HUES64 (cell line): ENCODE measurements around the gene NSG1.

Experiments used
- H3K27ac ChIP-seq: 2 replicates; pipeline ENCODE4 v1.7.0; 2013; ENCODE audit warnings: low read depth, low read length, inconsistent platforms
- H3K27me3 ChIP-seq: 2 replicates; pipeline ENCODE4 v1.6.1; 2013; ENCODE audit warnings: mild to moderate bottlenecking, low read length; ENCODE audit not compliant: insufficient read depth
- H3K36me3 ChIP-seq: 2 replicates; pipeline ENCODE4 v1.6.1; 2013; ENCODE audit warnings: mild to moderate bottlenecking, low read length; ENCODE audit not compliant: insufficient read depth
- H3K4me1 ChIP-seq: 2 replicates; pipeline ENCODE4 v1.6.1; 2013; ENCODE audit warnings: mild to moderate bottlenecking, low read length, moderate library complexity; ENCODE audit not compliant: insufficient read depth
- H3K4me3 ChIP-seq: 2 replicates; pipeline ENCODE4 v1.5.1; 2013; ENCODE audit warnings: mild to moderate bottlenecking, low read length, moderate library complexity
- H3K9ac ChIP-seq: 2 replicates; pipeline ENCODE4 v1.6.1; 2013; ENCODE audit warnings: mild to moderate bottlenecking, low read depth, low read length
- H3K9me3 ChIP-seq: 2 replicates; pipeline ENCODE4 v1.6.1; 2013; ENCODE audit warnings: low read depth, low read length; ENCODE audit not compliant: insufficient read depth
- WGBS: fragments of 150-250, 120-280 bp; methylation state at CpG from one replicate; pipeline ENCODE4 v1.1.7; 2013; ENCODE audit warnings: missing lambda C conversion rate; 5-methylcytosine and 5-hydroxymethylcytosine counted together

The NSG1 gene

DNA sequence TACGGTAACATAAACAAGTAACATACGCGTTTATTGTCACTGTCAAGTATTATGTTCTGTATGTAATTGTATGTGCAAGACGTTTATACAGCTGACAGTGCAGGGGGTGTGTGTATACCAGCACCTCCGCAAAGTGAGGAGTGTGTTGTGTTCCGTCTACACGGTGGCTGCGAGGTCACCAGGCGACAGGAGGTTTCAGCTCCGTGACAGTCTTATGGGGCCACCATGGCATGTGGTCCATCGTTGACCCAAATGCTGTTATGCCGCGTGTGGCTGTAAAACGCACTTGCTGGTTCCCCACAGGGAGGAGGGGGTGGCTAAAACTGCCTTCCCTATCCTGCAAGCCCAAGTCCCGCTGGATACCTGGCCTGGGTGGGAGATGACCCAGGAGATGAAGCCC lies 25.0 kb downstream of the NSG1 start:
- Histone ChIP-seq H3K36me3 (no peaks in the 10 kb centered on the region), H3K9ac (no peak overlapping the region), H3K4me1 (no peaks in the 10 kb centered on the region), H3K27ac (no peak overlapping the region), H3K27me3 (no peaks in the 10 kb centered on the region), H3K9me3 (no peaks in the 10 kb centered on the region), H3K4me3 (no peak overlapping the region)
- 96% methylated on average over 14 of the region's 15 CpGs for WGBS

DNA sequence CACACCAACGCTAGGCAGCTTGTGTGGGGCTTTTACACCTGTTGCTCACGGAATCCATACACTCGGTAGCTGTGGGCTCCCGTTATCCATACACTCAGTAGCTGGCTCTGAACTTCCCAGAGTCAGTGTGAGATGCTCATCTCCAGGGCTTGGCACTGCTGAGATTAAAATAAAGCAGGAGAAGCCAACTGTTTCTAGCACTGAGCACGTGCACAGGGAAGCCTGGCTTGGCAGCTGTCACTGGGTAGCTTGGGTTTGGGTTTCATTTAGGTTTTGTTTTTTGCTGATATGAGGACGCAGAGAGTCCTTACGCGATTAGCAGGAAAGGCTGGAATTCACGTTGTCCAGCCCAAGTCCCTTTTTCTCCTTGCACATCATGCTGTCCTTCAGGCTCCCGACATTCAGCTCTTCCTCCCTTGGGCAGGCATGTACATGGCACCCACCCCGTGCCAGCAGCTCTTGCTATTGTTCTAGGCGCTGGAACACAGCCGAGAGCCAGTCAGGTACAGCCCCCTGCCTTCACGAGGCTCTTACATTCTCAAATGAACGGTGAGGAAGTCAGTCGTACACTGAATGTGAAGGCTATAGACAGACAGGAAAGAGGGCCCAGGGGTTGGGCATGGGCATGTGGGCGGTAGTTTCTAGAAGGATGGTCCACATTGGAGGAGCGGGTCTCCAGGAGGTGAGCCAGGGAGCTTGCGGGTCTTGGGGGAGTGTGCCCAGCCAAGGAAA lies 25.9 kb downstream of the NSG1 start:
- no peaks in the 10 kb centered on the region for H3K4me1 ChIP-seq
- H3K9ac ChIP-seq: no peak overlapping the region
- no peak overlapping the region for H3K4me3 ChIP-seq
- H3K27me3 ChIP-seq: no peaks in the 10 kb centered on the region
- H3K27ac ChIP-seq: no peak overlapping the region
- H3K9me3 ChIP-seq: no peaks in the 10 kb centered on the region
- 0 out of 2 replicates have a peak, but pooled peaks cover 2% of the 10 kb centered on the region for H3K36me3 ChIP-seq
- WGBS: 92% methylated on average over 19 of the region's 19 CpGs

DNA sequence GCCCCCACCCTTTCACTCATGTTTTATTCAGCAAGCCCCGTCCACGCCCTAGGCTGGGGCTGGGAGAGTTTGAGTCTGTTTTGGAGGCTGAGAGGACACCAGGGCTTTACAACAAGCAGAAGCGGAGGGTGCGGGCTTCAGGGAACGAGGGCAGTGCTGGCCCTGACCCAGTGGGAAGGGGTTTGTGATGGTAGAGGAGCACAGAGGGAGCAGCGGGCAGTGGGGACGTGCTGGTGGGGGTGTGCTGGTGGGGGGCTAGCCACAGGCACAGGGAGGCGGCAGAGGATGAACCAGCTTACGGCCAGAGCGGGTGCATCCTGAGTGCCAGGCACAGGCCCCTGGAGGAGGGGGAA lies 26.4 kb downstream of the NSG1 start:
- no peaks in the 10 kb centered on the region for H3K9me3 ChIP-seq
- H3K4me3 ChIP-seq: no peak overlapping the region
- no peak overlapping the region for H3K9ac ChIP-seq
- no peaks in the 10 kb centered on the region for H3K4me1 ChIP-seq
- peaks cover 8% of the 10 kb centered on the region for H3K36me3 ChIP-seq
- no peaks in the 10 kb centered on the region for H3K27me3 ChIP-seq
- WGBS: 88% methylated on average over 10 of the region's 10 CpGs
- H3K27ac ChIP-seq: no peak overlapping the region

DNA sequence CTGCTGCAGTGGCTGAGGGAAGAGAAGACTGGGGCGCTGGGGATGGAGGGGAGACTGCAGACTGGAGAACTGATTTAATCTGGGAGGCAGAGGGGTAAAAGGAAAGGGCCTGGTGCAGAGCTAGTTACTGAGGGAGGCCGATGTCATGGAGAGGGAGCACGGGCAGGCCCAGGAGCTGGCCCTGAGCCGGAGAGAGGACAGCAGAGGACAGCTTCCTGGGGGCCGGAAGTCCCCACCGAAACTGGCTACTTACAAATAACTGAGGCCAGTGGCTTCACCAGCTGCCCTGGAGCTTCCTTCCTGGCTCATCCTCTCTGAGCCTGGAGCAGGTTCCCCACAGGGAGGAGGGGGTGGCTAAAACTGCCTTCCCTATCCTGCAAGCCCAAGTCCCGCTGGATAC lies 26.9 kb downstream of the NSG1 start:
- H3K36me3 ChIP-seq: peaks cover 12% of the 10 kb centered on the region
- WGBS: 89% methylated on average over 6 of the region's 7 CpGs
- no peaks in the 10 kb centered on the region for H3K9me3 ChIP-seq
- no peaks in the 10 kb centered on the region for H3K27me3 ChIP-seq
- H3K27ac ChIP-seq: no peak overlapping the region
- H3K4me1 ChIP-seq: no peaks in the 10 kb centered on the region
- H3K4me3 ChIP-seq: no peak overlapping the region
- H3K9ac ChIP-seq: no peak overlapping the region

DNA sequence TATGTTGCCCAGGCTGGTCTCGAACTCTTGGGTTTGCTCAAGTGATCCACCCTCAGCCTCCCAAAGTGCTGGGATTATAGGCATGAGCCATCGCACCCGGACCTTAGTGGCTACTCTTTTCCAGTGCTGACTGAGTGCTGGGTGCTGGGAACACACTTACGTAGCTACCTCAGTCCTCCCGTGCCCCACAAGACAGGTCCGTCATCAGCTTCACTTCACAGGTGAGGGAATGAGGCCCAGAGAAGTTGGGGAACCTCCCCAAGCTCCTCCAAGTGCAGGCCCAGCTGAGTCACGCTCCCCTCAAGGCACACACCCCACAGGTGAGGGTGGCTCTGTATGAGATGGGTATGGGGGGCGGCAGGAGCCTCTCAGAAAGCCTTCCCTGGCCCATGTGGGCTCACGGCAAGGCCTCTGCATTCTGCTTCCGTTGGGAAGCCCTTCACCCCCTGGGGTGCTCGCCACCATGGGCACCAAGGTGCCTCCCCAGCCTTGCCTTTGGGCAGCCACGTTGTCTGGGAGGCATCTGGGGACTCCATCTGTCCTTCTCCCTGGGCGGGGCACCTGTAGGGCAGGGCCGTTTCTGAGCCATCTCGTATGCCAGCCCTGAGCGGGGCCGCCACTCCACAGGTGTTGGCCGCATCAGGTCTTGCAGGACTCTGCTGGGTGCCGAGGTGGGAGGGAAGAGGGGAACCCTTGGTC lies 28.4 kb downstream of the NSG1 start:
- H3K27me3 ChIP-seq: no peaks in the 10 kb centered on the region
- H3K9ac ChIP-seq: no peak overlapping the region
- no peak overlapping the region for H3K27ac ChIP-seq
- no peak overlapping the region for H3K4me3 ChIP-seq
- no peaks in the 10 kb centered on the region for H3K9me3 ChIP-seq
- WGBS: 94% methylated on average over 19 of the region's 19 CpGs
- no peaks in the 10 kb centered on the region for H3K4me1 ChIP-seq
- H3K36me3 ChIP-seq: peaks cover 26% of the 10 kb centered on the region

DNA sequence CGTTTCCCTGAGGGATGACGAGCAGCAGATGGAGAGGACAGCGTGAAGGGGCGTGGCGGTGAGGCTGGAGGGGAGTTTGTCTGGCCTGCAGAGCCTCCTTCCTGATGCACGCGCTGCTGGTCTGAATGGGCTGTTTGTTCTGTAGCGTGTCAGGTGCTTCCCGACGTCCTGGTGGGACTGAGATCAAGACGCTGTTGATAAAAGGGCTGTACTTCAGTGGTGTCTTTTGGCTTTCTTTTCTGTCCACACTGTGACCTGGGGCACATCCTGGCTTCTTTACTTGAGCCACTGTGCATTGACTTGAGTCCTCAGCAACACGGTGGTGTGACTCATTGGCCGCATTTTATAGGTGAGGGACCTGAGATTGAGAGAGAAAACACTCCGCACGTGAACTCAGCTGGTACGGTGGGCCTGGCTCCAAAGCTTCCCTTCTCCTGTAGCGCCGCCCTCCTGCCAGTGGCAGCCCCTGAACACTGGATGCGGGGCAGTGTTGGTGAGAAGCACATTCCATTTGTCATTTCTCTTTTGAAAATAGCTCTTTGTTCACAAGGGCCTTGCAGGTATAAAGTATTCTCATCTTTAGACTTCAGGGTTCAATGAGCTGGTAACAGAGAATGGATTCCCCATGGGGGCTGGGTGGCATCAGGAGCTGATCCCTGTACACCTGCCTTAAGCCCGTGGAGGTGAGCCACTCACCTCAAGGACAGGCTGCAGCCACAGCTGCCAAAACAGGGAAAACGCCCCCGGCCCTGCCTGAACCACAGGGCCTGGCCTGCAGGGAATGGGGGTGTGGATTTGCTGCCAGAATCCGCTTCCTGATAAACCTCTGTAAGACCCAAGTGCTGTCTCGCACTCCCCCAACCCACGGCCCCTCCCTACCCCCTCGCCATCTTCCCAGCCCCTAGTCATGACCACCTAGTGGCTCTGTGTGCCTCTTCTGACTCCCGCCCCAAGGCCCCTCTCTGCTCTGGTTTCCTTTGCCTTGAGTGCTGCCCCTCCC lies 29.2 kb downstream of the NSG1 start:
- Histone ChIP-seq H3K4me1 (no peaks in the 10 kb centered on the region), H3K9ac (no peak overlapping the region), H3K4me3 (no peak overlapping the region), H3K36me3 (peaks cover 33% of the 10 kb centered on the region), H3K9me3 (no peaks in the 10 kb centered on the region), H3K27ac (no peak overlapping the region), H3K27me3 (no peaks in the 10 kb centered on the region)
- WGBS: 89% methylated on average over 27 of the region's 27 CpGs

DNA sequence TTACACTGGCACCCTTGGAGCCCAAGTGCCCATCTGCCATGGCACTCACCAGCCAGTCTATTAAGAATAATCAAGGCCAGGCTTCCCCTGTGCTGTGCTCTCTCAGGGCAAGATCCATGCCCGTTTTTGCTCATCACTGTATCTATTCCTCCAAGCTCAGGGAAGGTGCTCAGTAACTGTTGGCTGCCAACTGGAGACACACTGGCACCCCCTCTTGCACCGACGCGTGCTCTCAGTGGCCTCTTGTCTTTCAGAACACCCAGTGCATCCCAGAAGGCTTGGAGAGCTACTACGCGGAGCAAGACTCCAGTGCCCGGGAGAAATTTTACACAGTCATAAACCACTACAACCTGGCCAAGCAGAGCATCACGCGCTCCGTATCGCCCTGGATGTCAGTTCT lies 30.1 kb downstream of the NSG1 start:
- H3K4me3 ChIP-seq: no peak overlapping the region
- no peak overlapping the region for H3K9ac ChIP-seq
- H3K9me3 ChIP-seq: no peaks in the 10 kb centered on the region
- peaks cover 33% of the 10 kb centered on the region for H3K36me3 ChIP-seq
- H3K27me3 ChIP-seq: no peaks in the 10 kb centered on the region
- WGBS: 94% methylated on average over 11 of the region's 11 CpGs
- no peak overlapping the region for H3K27ac ChIP-seq
- no peaks in the 10 kb centered on the region for H3K4me1 ChIP-seq

DNA sequence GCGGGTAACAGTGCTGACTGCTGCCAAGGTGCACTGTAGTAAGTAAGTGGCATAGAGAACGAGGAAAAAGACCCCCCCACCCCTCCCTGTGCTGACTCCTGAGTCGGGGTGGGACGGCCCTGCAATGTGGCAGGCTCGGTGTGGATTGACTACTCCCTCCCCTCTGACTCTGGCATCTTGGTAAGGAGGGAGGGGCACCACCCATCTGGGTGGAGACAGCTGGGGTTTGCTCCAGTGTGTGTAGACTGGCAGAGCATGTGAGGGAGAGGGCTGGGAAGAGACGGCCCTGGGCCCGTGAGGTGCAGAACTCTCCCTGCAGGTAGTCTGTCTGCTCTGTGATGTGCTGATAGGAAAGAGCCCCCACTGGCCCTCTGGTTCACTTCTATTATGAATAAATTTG lies 31.0 kb downstream of the NSG1 start:
- Histone ChIP-seq H3K9me3 (no peaks in the 10 kb centered on the region), H3K9ac (no peak overlapping the region), H3K27me3 (no peaks in the 10 kb centered on the region), H3K36me3 (peaks cover 35% of the 10 kb centered on the region), H3K4me3 (no peak overlapping the region), H3K27ac (no peak overlapping the region), H3K4me1 (no peaks in the 10 kb centered on the region; the same call in 1 of the 2 replicates)
- 28% methylated on average over 3 of the region's 7 CpGs for WGBS

DNA sequence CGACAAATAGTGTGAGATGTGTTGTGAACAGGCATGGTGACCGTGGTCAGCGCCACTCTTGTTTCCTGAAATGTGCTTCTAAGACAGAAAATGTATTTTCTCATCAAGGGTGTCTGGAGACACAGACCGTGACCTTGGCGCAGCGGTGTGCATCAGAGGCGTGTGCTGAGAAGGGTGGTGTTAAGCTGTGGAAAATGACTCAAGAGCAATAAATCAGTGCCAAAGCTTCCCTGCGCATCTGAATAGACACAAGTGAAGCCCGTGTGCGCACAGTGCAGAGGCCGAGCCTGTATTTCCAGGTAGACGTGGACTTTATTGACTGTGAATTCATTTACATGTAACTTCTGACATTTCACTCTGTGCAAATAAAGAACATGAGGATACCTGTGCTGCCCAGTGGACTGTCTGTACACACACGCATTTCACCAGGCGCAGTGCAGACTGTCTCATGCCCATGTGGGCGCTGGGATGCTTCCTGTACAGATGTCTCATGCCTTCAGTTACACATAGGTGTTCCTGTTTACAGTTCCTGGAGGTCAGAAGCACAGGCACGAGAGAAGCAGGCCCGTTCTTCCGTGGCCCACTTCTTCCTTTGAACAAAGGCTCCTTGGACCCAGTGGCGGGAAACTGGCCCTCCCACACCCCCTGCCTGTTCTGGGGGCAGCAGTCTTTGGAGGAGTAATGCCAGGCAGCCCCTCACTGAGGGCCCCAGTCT lies 31.9 kb downstream of the NSG1 start:
- Histone ChIP-seq H3K4me1 (no peaks in the 10 kb centered on the region; the same call in none of the 2 replicates), H3K9me3 (no peaks in the 10 kb centered on the region), H3K9ac (no peak overlapping the region), H3K4me3 (no peak overlapping the region), H3K27ac (no peak overlapping the region), H3K36me3 (peaks cover 39% of the 10 kb centered on the region), H3K27me3 (no peaks in the 10 kb centered on the region)
- WGBS: 94% methylated on average over 19 of the region's 19 CpGs

DNA sequence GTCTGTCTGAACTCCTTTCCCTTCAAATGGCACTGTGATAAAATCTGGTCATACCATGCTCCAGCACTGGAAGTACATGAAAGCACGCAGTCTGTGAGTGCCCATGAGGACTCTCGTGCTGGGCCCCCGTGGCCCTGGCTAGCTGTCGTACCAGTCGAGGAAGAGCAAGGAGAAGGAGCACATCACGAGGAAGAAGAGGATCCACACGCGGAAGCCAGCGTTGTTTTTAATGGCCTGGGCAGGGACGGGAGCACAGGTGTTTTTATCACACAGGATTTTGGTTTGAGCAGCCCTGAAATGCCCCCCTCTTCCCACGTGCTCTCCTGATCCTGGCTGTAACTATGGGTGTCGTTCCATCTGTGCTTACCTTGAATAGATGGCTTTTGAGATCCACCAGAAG lies 33.0 kb downstream of the NSG1 start:
- no peak overlapping the region for H3K4me3 ChIP-seq
- no peaks in the 10 kb centered on the region for H3K27me3 ChIP-seq
- H3K9me3 ChIP-seq: no peaks in the 10 kb centered on the region
- peaks cover 5% of the 10 kb centered on the region for H3K4me1 ChIP-seq
- H3K9ac ChIP-seq: no peak overlapping the region
- peaks cover 39% of the 10 kb centered on the region for H3K36me3 ChIP-seq
- WGBS: 95% methylated on average over 12 of the region's 12 CpGs
- H3K27ac ChIP-seq: no peak overlapping the region
